ENCODE data around the gene FAM168B.
"Not testable (repeated sequence)": the region's sequence is repeated elsewhere in the genome, so short reads cannot be mapped to it uniquely, and the experiment has no call there.

FAM168B gene

GRCh38 chr2:131094463-131095281 lies 1.4 kb upstream of the FAM168B start:
- no peak for DNase-seq

- DNase-seq: no peak
These were observed 619 bp upstream of the FAM168B start for GRCh38 chr2:131093696-131094462.

GRCh38 chr2:131092458-131093005 lies 728 bp downstream of the FAM168B start:
- DNase-seq: no peak

- DNase-seq: no peak
These were observed 7.6 kb downstream of the FAM168B start for GRCh38 chr2:131085646-131086045.

GRCh38 chr2:131081190-131081589 lies 12.1 kb downstream of the FAM168B start:
- no peak for DNase-seq

- DNase-seq: not testable (repeated sequence)
These were observed 13.3 kb downstream of the FAM168B start for GRCh38 chr2:131079931-131080330.

GRCh38 chr2:131077966-131078365 lies 15.3 kb downstream of the FAM168B start:
- no peak for DNase-seq

GRCh38 chr2:131077182-131077846 lies 15.9 kb downstream of the FAM168B start:
- DNase-seq: no peak

GRCh38 chr2:131076707-131077106 lies 16.6 kb downstream of the FAM168B start:
- no peak for DNase-seq

- not testable (repeated sequence) for DNase-seq
These were observed 17.7 kb downstream of the FAM168B start for GRCh38 chr2:131075578-131075977.

GRCh38 chr2:131068172-131068571 lies 25.1 kb downstream of the FAM168B start:
- DNase-seq: not testable (repeated sequence)

- DNase-seq: no peak
These were observed 25.7 kb downstream of the FAM168B start for GRCh38 chr2:131067465-131068125.

GRCh38 chr2:131064589-131065512 lies 28.4 kb downstream of the FAM168B start:
- DNase-seq: no peak

- DNase-seq: no peak
These were observed 29.6 kb downstream of the FAM168B start for GRCh38 chr2:131063501-131064283.

GRCh38 chr2:131058920-131059319 lies 34.3 kb downstream of the FAM168B start:
- no peak for DNase-seq

- no peak for DNase-seq
These were observed 34.9 kb downstream of the FAM168B start for GRCh38 chr2:131058214-131058843.

GRCh38 chr2:131056932-131057287 lies 36.4 kb downstream of the FAM168B start:
- DNase-seq: no peak

- DNase-seq: no peak
These were observed 36.9 kb downstream of the FAM168B start for GRCh38 chr2:131056204-131056931.
